Osteoblast (primary cell): ENCODE measurements around the gene CLK2. TPM values are rescaled to one million over a fixed set of nuclear protein-coding genes. Genes with fewer than 3 reads are reported as not detected.
"Not testable (repeated sequence)": the region's sequence is repeated elsewhere in the genome, so short reads cannot be mapped to it uniquely, and the experiment has no call there.

ENCODE experiments used
- DNase-seq: peaks from one replicate; pipeline ENCODE4 v3.0.0; 2011; ENCODE audit warnings: low spot score, mixed read lengths; ENCODE audit not compliant: insufficient read length; ENCODE audit errors: missing footprints
- H2AFZ ChIP-seq: 2 replicates; pipeline ENCODE4 v1.6.0; 2011; ENCODE audit warnings: mild to moderate bottlenecking, low read length
- H3K27ac ChIP-seq: 2 replicates; pipeline ENCODE4 v1.5.1; 2011; ENCODE audit warnings: mild to moderate bottlenecking, low read depth, low read length, moderate library complexity
- H3K27me3 ChIP-seq: 2 replicates; pipeline ENCODE4 v1.6.0; 2012; ENCODE audit warnings: mild to moderate bottlenecking, control low read depth, inconsistent platforms, low read length, moderate library complexity; ENCODE audit not compliant: insufficient read depth
- H3K36me3 ChIP-seq: 2 replicates; pipeline ENCODE4 v1.5.1; 2011; ENCODE audit warnings: mild to moderate bottlenecking, low read length, control low read depth, moderate library complexity; ENCODE audit not compliant: insufficient read depth
- H3K4me1 ChIP-seq: 2 replicates; pipeline ENCODE4 v1.5.1; 2011; ENCODE audit warnings: mild to moderate bottlenecking, low read length, control low read depth, moderate library complexity; ENCODE audit not compliant: insufficient read depth
- H3K4me2 ChIP-seq: 2 replicates; pipeline ENCODE4 v1.6.0; 2011; ENCODE audit warnings: mild to moderate bottlenecking, low read length; ENCODE audit not compliant: insufficient read depth
- H3K4me3 ChIP-seq: fragments of 200-600 bp; sonication (generic); 3 replicates; pipeline ENCODE4 v1.5.1; 2012; ENCODE audit warnings: mild to moderate bottlenecking, low read length, inconsistent platforms; ENCODE audit not compliant: insufficient read depth
- H3K79me2 ChIP-seq: 2 replicates; pipeline ENCODE4 v1.6.0; 2012; ENCODE audit warnings: mild to moderate bottlenecking, low read length, control low read depth, inconsistent platforms; ENCODE audit not compliant: insufficient read depth
- H3K9me3 ChIP-seq: 2 replicates; pipeline ENCODE4 v1.5.1; 2011; ENCODE audit warnings: low read depth, low read length, control low read depth
- H4K20me1 ChIP-seq: 2 replicates; pipeline ENCODE4 v1.6.0; 2012; ENCODE audit warnings: mild to moderate bottlenecking, low read length, control low read depth; ENCODE audit not compliant: insufficient read depth
- total RNA-seq: library from RNA; depleted of rRNA; stranded (reverse); fragments of >200 nt; gene quantifications from 2 replicates; pipeline ENCODE4 v1.2.3, GENCODE V29; 2012
- TF ChIP-seq, protein P1 (sequence below): IDR thresholded peaks from 2 replicates; pipeline ENCODE4 v1.5.1; 2011; ENCODE audit warnings: mild to moderate bottlenecking, low read depth, low read length, moderate library complexity; ENCODE audit errors: extremely low read depth

Gene CLK2
- total RNA-seq, 1 donor = 17.4 TPM

DNA sequence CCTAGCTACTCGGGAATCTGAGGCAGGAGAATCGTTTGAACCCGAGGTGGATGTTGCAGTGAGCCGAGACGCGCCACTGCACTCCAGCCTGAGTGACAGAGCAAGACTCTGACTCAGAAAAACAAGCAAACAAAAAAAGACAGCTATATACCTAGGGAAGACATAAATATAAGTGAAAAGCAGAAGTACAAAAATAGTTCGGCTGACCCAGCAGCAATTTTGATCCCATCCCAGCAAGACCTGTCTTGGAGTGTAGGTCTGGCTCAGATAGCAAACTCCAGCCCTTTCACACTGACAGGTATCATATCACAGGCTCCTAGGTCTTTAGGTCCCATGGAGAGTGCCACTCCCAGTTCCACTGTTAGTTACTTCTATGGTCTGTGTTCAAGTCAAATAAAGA lies 50.3 kb downstream of the CLK2 start:
- TF ChIP-seq, protein P1, sequence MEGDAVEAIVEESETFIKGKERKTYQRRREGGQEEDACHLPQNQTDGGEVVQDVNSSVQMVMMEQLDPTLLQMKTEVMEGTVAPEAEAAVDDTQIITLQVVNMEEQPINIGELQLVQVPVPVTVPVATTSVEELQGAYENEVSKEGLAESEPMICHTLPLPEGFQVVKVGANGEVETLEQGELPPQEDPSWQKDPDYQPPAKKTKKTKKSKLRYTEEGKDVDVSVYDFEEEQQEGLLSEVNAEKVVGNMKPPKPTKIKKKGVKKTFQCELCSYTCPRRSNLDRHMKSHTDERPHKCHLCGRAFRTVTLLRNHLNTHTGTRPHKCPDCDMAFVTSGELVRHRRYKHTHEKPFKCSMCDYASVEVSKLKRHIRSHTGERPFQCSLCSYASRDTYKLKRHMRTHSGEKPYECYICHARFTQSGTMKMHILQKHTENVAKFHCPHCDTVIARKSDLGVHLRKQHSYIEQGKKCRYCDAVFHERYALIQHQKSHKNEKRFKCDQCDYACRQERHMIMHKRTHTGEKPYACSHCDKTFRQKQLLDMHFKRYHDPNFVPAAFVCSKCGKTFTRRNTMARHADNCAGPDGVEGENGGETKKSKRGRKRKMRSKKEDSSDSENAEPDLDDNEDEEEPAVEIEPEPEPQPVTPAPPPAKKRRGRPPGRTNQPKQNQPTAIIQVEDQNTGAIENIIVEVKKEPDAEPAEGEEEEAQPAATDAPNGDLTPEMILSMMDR = no peak
- no peak overlapping the region for H3K27ac ChIP-seq
- no peaks in the 10 kb centered on the region for H3K9me3 ChIP-seq
- H3K36me3 ChIP-seq = no peaks in the 10 kb centered on the region
- peaks cover 2% of the 10 kb centered on the region for H4K20me1 ChIP-seq
- H2AFZ ChIP-seq = no peak overlapping the region
- no peak overlapping the region for H3K4me2 ChIP-seq
- no peak for DNase-seq
- peaks cover 16% of the 10 kb centered on the region for H3K79me2 ChIP-seq
- H3K4me1 ChIP-seq = peaks cover 42% of the 10 kb centered on the region
- no peak overlapping the region for H3K4me3 ChIP-seq
- H3K27me3 ChIP-seq = no peaks in the 10 kb centered on the region

DNA sequence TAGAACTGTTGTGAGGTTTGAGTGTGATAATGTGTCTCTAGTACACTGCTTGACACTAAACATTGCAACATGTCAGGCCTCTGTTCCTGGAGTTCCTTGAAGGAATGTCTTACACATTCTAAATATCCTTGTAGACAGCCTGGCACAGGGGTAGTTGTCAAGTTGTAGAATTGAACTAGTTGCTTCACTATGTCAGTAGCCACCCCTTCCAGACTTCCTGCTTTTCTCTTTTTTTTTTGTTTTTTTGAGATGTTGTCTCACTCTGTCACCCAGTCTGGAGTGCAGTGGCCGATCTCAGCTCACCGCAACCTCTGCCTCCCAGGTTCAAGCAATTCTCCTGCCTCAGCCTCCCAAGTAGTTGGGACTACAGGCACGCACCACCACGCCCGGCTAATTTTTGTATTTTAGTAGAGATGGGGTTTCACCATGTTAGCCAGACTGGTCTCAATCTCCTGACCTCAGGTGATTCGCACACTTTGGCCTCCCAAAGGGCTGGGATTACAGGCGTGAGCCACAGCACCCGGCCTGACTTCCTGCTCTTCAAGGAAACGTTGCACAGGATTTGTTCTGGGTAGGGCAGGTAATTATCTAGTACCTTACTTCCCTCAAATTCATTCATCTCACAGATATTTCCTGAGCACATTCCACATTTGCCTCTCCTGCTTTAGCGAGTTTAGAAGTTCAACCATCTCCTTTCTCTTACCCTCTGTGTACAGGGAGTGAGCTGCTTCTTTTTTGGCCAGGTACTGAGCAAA lies 52.9 kb downstream of the CLK2 start:
- H4K20me1 ChIP-seq, H3K27ac ChIP-seq, H3K36me3 ChIP-seq, H3K9me3 ChIP-seq, DNase-seq, H3K4me2 ChIP-seq, H3K4me3 ChIP-seq, H3K27me3 ChIP-seq, H3K79me2 ChIP-seq: not testable (repeated sequence)
- Histone ChIP-seq H3K4me1 (peaks cover 21% of the 10 kb centered on the region), H2AFZ (peak overlapping the region; percentile 90)

DNA sequence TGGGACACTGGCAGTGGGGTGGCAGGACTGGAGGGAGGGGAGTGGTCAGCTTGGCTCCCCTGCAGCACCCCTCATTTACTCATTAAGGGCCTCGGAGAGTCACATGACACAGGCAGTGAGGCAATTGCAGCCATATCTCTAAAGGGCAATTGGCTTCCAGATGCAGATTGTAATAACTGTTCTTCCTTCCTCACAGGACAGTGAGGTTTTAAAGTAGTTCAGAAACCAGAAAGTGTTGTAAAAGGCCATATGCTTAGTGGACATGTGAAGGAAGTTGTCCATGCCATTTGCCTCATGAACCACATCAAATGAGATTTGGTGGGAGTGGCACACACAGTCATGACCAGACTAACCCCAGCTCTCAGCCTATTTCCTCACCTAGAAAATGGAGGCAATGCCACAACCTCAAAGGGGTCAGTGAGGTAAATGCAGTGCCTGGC lies 53.7 kb downstream of the CLK2 start:
- Histone ChIP-seq H3K79me2 (peaks cover 5% of the 10 kb centered on the region), H2AFZ (peak overlapping the region; percentile 90), H3K27ac (no peak overlapping the region), H4K20me1 (no peaks in the 10 kb centered on the region), H3K4me3 (peak overlapping the region; percentile 4), H3K36me3 (no peaks in the 10 kb centered on the region), H3K4me2 (peak overlapping the region; percentile 71), H3K4me1 (peaks cover 14% of the 10 kb centered on the region), H3K9me3 (no peaks in the 10 kb centered on the region), H3K27me3 (no peaks in the 10 kb centered on the region)
- peak; percentile 46 for DNase-seq
- TF ChIP-seq, protein P1 = no peak

DNA sequence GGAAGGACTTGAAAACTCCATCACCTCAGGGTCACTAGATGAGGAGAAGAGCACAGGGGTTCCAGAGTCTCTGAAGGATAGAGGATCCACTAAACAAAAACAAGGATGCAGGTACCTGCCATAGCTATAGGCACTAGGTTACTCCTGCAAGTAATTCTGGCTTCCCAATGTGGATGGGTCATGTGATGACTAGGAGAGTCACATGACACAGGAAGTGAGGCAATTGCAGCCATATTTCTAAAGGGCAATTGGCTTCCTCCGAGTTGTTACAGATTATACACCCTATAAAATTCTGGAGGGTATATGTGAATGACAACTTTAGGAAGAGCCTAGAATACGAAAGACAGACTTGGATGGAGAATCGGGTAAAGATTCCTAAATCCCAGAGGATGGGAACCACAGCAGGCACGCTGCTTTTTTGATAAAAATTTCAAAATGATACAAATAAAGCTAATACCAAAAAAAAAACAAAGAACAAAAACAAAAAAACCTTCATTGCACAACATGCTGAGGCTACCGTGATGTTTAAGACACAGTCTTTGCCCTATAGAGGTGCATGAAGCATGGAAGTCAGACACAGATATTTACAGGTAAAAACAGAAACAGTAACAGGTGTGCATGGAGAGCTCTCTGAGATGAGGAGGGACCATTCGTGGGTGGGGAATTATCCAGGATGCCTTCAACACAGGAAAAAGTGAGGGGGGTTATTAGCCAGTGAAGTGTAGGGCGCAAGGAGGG lies 54.3 kb downstream of the CLK2 start:
- H3K27ac ChIP-seq = no peak overlapping the region

DNA sequence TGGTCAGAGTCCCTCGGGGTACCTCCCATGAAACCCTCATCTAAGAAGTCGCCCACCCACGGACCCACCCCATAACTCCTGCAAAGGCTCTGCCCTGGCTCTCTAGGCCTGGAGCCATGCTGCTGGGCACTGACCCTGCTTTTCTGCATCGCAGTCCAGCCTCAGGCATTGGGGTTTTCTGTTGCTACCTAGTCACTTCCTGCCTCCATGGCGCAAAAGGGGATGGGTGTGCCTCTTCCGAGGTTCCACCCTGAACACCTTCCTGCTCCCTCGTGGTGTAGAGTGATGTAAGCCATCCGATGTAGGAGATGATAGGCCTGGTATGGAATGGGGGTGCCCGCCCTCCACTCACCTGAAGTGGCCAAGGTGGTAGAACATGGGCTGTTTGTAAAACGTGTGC lies 58.6 kb downstream of the CLK2 start:
- H4K20me1 ChIP-seq, H2AFZ ChIP-seq, H3K27me3 ChIP-seq, H3K27ac ChIP-seq, H3K4me1 ChIP-seq, H3K9me3 ChIP-seq, DNase-seq, H3K4me3 ChIP-seq, H3K4me2 ChIP-seq, H3K79me2 ChIP-seq: not testable (repeated sequence)
- H3K36me3 ChIP-seq = peaks cover 13% of the 10 kb centered on the region

More for the DNA sequence above, 54.3 kb downstream of the CLK2 start:
- Histone ChIP-seq H3K36me3 (no peaks in the 10 kb centered on the region), H3K4me2 (peak overlapping the region; percentile 71), H3K79me2 (peaks cover 3% of the 10 kb centered on the region), H2AFZ (peak overlapping the region; percentile 90), H3K27me3 (no peaks in the 10 kb centered on the region), H4K20me1 (no peaks in the 10 kb centered on the region), H3K4me1 (peaks cover 8% of the 10 kb centered on the region), H3K4me3 (peak overlapping the region; percentile 4), H3K9me3 (no peaks in the 10 kb centered on the region)
- TF ChIP-seq, protein P1 = no peak
- DNase-seq = peak; percentile 90
